Fibroblast of the aortic adventitia (primary cell): ENCODE results near the gene FOXO3. TPM values are rescaled to one million over a fixed set of nuclear protein-coding genes. Genes with fewer than 3 reads are reported as not detected.
A peak's percentile ranks its signal among the peaks of the same experiment; 100 is the strongest.

Experiments used
- DNase-seq: peaks from one replicate; pipeline ENCODE4 v3.0.0-alpha.2; 2010; ENCODE audit warnings: low read depth
- H3K4me3 ChIP-seq: 2 replicates; pipeline ENCODE4 v1.5.1; 2011; ENCODE audit warnings: low read depth, mild to moderate bottlenecking, control low read depth, low read length, moderate library complexity
- total RNA-seq: library from RNA; depleted of rRNA; stranded (reverse); fragments of >200 nt; gene quantifications from 2 replicates; pipeline ENCODE4 v1.2.3, GENCODE V29; 2012; ENCODE audit warnings: low replicate concordance
- TF ChIP-seq, protein P1 (sequence below): IDR thresholded peaks from 2 replicates; pipeline ENCODE4 v1.5.1; 2011; ENCODE audit warnings: mild to moderate bottlenecking, low read length, control low read depth, inconsistent platforms; ENCODE audit not compliant: insufficient read depth

Gene FOXO3
- total RNA-seq, 1 donor, result 54.5 TPM

DNA sequence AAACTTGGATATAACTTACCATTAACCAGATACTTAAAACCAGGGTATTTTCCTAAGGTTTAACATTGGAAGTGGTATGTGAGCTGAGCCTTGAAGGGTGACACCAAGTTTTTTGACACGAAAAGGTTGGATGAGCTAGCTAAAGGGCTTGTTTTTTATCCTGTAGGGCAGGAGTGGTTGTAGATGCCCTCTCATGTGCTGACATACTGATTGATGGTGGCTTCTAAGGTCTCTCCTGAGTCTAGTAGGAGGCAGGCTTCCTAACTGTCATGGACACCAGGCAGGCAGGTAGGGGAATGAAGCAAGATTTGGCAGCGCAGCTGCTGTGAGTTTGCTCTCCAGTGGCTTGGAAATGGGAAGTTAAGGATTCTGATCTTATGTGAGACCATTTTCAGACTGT lies 66.1 kb downstream of the FOXO3 start:
- TF ChIP-seq, protein P1, sequence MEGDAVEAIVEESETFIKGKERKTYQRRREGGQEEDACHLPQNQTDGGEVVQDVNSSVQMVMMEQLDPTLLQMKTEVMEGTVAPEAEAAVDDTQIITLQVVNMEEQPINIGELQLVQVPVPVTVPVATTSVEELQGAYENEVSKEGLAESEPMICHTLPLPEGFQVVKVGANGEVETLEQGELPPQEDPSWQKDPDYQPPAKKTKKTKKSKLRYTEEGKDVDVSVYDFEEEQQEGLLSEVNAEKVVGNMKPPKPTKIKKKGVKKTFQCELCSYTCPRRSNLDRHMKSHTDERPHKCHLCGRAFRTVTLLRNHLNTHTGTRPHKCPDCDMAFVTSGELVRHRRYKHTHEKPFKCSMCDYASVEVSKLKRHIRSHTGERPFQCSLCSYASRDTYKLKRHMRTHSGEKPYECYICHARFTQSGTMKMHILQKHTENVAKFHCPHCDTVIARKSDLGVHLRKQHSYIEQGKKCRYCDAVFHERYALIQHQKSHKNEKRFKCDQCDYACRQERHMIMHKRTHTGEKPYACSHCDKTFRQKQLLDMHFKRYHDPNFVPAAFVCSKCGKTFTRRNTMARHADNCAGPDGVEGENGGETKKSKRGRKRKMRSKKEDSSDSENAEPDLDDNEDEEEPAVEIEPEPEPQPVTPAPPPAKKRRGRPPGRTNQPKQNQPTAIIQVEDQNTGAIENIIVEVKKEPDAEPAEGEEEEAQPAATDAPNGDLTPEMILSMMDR, result no peak
- H3K4me3 ChIP-seq, result no peak overlapping the region
- no peak for DNase-seq

DNA sequence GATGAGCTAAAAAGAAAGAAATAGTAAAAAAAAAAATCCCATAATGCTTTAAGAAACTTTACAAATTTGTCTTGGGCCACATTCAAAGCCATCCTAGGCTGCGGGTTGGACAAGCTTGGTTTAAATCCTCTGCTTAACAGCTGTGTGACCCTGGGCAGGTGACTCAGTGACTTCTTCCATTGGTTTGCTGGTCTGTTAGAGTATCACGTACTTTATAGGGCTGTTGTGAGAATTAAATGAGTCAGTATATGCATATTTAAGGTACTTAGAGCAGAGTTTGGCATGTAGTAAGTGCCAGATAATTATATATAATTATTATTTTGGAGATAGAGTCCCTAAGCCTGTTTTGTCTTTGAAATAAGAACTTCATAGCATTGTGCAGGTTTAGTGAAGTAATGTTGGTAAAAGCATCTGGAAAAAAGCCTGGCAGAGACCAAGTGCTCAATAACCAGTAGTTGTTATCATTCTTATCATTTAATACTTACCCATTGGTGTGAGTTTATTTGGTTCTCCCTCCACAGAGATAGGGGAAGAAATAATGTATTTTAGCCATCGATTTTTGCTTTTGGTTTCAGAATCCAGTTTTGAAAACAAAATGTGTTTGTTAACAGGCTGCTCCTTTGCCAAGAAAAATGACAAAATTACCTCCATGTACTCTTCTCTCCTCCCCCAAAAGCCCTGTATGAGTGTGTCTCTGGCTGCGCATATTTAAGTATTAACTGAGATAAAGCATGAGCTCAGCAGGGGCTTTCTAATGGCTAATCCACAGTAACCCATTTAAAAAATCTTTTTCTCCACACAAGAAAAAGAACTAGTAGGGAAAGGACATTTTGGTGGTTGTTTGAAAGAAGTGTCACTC lies 67.2 kb downstream of the FOXO3 start:
- DNase-seq, result peak; percentile 28
- H3K4me3 ChIP-seq, result no peak overlapping the region
- TF ChIP-seq, protein P1, result no peak

DNA sequence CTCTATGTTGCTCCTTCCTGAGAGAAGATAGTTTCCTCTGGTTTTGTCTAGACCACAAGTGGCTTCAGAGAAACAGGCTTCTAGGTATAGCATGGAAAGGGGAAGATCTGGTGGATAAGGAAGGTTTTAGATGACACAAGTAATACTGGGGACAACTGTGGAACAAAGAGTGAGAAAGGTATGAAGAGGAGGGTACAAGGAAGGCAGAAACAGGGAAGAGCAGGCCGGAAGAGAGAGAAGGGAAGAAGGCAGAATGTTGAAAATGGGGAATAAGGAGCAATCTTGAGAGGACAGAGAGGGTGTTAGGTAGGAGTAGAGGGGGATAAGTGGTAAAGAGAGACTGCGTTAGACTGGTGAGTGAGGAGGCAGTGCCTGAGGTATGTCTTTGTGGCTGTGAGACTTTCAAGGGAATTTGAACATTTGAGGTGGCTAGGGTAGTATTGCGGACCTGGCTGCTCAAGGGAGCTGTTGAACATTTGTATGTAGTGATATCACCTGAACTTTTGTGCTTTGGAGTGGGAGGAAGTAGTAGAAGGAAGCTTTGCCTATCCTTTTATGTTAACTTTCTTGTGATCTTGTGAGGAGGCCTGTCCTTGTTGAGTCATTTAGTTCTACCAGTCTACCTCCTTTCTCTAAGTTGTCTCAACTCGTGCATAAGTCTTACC lies 69.5 kb downstream of the FOXO3 start:
- TF ChIP-seq, protein P1, result no peak
- DNase-seq, result no peak
- no peak overlapping the region for H3K4me3 ChIP-seq

DNA sequence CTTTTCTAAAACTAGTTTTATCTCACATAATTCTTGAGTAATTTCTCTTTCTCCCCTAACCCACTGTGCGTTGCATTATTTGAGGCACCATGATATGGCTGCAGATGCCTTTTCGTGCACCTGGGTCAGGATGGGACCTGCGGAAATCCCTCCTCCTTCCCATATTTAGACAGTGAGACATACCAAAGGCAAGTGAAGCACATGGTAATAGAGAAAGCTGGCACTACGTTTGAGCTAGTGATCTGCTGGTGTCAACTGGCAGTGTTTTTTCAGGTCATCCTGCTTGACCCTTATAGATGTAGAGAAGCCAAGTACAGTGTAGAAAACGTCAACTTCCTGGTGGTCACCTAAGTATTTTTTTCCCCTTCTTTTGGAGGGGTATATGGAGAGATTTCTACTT lies 71.7 kb downstream of the FOXO3 start:
- H3K4me3 ChIP-seq, result no peak overlapping the region
- DNase-seq, result no peak
- TF ChIP-seq, protein P1, result no peak

DNA sequence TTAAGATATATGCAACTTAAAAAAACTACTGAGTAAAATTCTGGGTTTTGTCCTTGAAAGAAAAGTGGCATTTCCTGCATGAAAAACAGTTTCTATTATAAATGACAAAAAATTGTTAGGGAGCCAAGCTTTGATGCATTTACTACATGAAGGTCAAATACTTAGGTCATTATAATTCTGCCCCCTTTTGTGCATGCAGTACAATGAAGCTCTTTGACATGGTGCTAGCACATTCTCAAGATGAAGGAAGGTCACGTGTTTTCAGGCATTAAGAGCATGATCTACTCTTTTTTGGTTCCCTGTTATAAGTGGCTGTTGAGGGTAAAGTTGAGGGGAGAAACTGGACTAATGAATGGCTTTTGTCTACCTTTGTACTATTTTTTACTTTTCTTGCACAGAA lies 72.7 kb downstream of the FOXO3 start:
- DNase-seq, result no peak

DNA sequence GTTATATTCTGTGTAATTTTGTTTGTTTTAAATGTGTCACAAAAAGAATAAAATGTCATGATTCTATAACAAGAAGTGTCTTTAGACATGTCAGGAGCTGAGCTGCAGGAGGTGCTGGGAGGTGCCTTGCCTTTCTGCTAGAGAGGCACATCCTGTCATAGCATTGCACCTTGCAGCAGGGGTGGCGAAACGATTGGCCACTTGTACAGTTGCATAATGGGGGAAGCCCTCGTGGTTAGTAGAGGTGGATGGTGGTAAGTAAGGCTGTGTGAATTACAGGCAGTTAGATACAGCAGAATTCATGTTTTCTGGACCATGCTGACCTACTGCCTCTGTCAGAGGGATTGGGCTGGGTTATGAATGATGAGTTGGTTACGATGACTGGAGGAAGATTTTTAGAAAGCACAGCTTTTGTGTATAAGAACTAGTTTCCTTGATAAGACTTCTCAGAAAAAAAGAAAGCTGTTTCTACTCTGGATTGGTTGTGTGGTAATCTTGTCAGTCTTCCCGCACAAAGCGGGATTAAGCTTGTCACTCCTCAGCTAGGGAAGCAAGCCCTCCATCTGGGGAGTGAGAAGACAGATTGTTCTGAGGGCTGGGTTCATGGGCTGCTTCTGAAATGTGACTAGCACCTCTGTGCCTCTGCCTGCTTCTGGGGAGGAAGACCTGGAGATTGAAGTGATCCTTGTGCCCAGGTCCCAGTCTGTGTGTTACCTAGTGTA lies 74.9 kb downstream of the FOXO3 start:
- DNase-seq, result no peak
- no peak overlapping the region for H3K4me3 ChIP-seq
- TF ChIP-seq, protein P1, result no peak

More for the DNA sequence above, 72.7 kb downstream of the FOXO3 start:
- H3K4me3 ChIP-seq, result no peak overlapping the region
- TF ChIP-seq, protein P1, result no peak
